Measurements from ENCODE around the gene TTLL10.

GRCh38 chr1:1232796-1233566 is 59.3 kb downstream of the TTLL10 start:
- TF ChIP-seq POLR2A (IDR thresholded peaks at IDR 0.05; ENCODE audit: low read length) = no peak
- TF ChIP-seq GATA1 (IDR thresholded peaks at IDR 0.05; ENCODE audit: low read depth, low read length) = no peak
